Omental fat pad (tissue), 4 donors: ENCODE results near the gene KNDC1. TPM values are rescaled to one million over a fixed set of nuclear protein-coding genes. Genes with fewer than 3 reads are reported as not detected.

Experiments used
- ATAC-seq: fragments of 150-250 bp; one replicate; pipeline ENCODE4 v1.9.1; 2016; ENCODE audit warnings: mild to moderate bottlenecking, moderate library complexity; ENCODE audit not compliant: low FRiP score
- DNase-seq: peaks from one replicate; pipeline ENCODE4 v3.0.0-alpha.2; 2019; ENCODE audit warnings: low spot score
- CTCF ChIP-seq, 3 donors: fragments of 450-650 bp; IDR thresholded peaks; one replicate each; pipeline ENCODE4 v1.5.1; 2016 to 2017; ENCODE audit warnings: antibody characterized with exemption in 3 of 3, mild to moderate bottlenecking in 3 of 3, moderate library complexity in 2 of 3
- total RNA-seq, 4 donors: library from RNA; depleted of rRNA; stranded (reverse); fragments of >200 nt; gene quantifications; one replicate each; pipeline ENCODE4 v1.1.0, GENCODE V29; 2016

The KNDC1 gene
- total RNA-seq, 4 donors from 2014 or later: 0.16 to 7.7 (median 1.7) TPM

- ATAC-seq: no peak
- TF ChIP-seq CTCF (IDR thresholded peaks at IDR 0.05): no peak
Measured at GRCh38 chr10:133186416-133187090, 26.5 kb downstream of the KNDC1 start.

GRCh38 chr10:133187091-133187905, 27.3 kb downstream of the KNDC1 start:
- ATAC-seq (no peak), DNase-seq (no peak)
- TF ChIP-seq CTCF (IDR thresholded peaks at IDR 0.05): no peak

More at GRCh38 chr10:133186416-133187090, 26.5 kb downstream of the KNDC1 start:
- DNase-seq: no peak

GRCh38 chr10:133187906-133188681, 28.1 kb downstream of the KNDC1 start:
- no peak for DNase-seq
- no peak for ATAC-seq
- TF ChIP-seq CTCF (IDR thresholded peaks at IDR 0.05): no peak

- no peak for TF ChIP-seq CTCF (IDR thresholded peaks at IDR 0.05)
- ATAC-seq (no peak), DNase-seq (no peak)
Measured at GRCh38 chr10:133189256-133189655, 29.2 kb downstream of the KNDC1 start.

GRCh38 chr10:133189726-133190125, 29.7 kb downstream of the KNDC1 start:
- TF ChIP-seq CTCF (IDR thresholded peaks at IDR 0.05): no peak
- DNase-seq (no peak), ATAC-seq (no peak)

- TF ChIP-seq CTCF (IDR thresholded peaks at IDR 0.05): no peak
- ATAC-seq (no peak), DNase-seq (no peak)
Measured at GRCh38 chr10:133190225-133190624, 30.2 kb downstream of the KNDC1 start.
